Activated T-cell treated with anti-CD3 and anti-CD28 coated beads, Interleukin-2, amount 50 U/mL, for 72 hours (primary cell): Measurements from ENCODE around the gene CACNB1. TPM values are rescaled to one million over a fixed set of nuclear protein-coding genes. Genes with fewer than 3 reads are reported as not detected.
"Not testable (repeated sequence)": the region's sequence is repeated elsewhere in the genome, so short reads cannot be mapped to it uniquely, and the experiment has no call there.

ENCODE experiments used
- ATAC-seq, 2 donors: fragments of 150-1000 bp; cut with Tn5 transposase; replicated peaks in 1 of 2; 2 replicates each; pipeline ENCODE4 v1.10.0; 2021; ENCODE audit warnings: moderate library complexity in 2 of 2, mild to moderate bottlenecking in 1 of 2
- DNase-seq, 2 donors: peaks; one replicate each; pipeline ENCODE4 v3.0.0; 2021 to 2022; ENCODE audit warnings: mixed read lengths in 1 of 2
- H3K27ac Mint-ChIP-seq: one replicate; pipeline ENCODE4 v1.8.0; 2022; ENCODE audit warnings: mild to moderate bottlenecking, moderate library complexity, mixed read lengths
- H3K27me3 Mint-ChIP-seq: one replicate; pipeline ENCODE4 v1.8.0; 2022; ENCODE audit warnings: low read depth, mixed read lengths
- H3K36me3 Mint-ChIP-seq, 2 donors: one replicate each; pipeline ENCODE4 v1.8.0; 2022; ENCODE audit warnings: mixed read lengths in 2 of 2, mild to moderate bottlenecking in 1 of 2; ENCODE audit not compliant: insufficient read depth in 2 of 2
- H3K4me1 Mint-ChIP-seq: one replicate; pipeline ENCODE4 v1.8.0; 2022; ENCODE audit warnings: low read depth, mixed read lengths
- H3K4me3 Mint-ChIP-seq, 2 donors: one replicate each; pipeline ENCODE4 v1.8.0; 2022; ENCODE audit warnings: mild to moderate bottlenecking in 2 of 2, mixed read lengths in 2 of 2, moderate library complexity in 2 of 2
- H3K9me3 Mint-ChIP-seq, 2 donors: one replicate each; pipeline ENCODE4 v1.8.0; 2022; ENCODE audit warnings: mixed read lengths in 2 of 2
- total RNA-seq, 2 donors: library from RNA; stranded (reverse); gene quantifications; one replicate each; pipeline ENCODE4 v1.2.3, GENCODE V29; 2022

Gene CACNB1
- total RNA-seq, 2 donors from 2014 or later, result 10.5 to 15.3 TPM

GRCh38 chr17:39173526-39174274, 23.8 kb downstream of the CACNB1 start:
- DNase-seq (no peak), ATAC-seq (no peak)
- Mint-ChIP-seq H3K36me3 (no peaks in the 10 kb centered on the region), H3K27ac (no peak overlapping the region), H3K9me3 (no peaks in the 10 kb centered on the region), H3K4me3 (no peak overlapping the region), H3K27me3 (peaks cover 14% of the 10 kb centered on the region), H3K4me1 (no peaks in the 10 kb centered on the region)

- ATAC-seq, result no peak
- Mint-ChIP-seq H3K27me3 (peaks cover 14% of the 10 kb centered on the region), H3K27ac (no peak overlapping the region), H3K9me3 (peaks cover 0 to 4% of the 10 kb centered on the region in 2 donors), H3K4me3 (no peak overlapping the region), H3K4me1 (no peaks in the 10 kb centered on the region), H3K36me3 (no peaks in the 10 kb centered on the region)
- DNase-seq, result no peak
These were observed 24.4 kb downstream of the CACNB1 start for GRCh38 chr17:39173080-39173479.

GRCh38 chr17:39171933-39172332, 25.5 kb downstream of the CACNB1 start:
- Mint-ChIP-seq H3K4me1 (peaks cover 8% of the 10 kb centered on the region), H3K27me3 (peaks cover 22% of the 10 kb centered on the region), H3K27ac (no peak overlapping the region), H3K36me3 (no peaks in the 10 kb centered on the region), H3K9me3 (peaks cover 0 to 4% of the 10 kb centered on the region in 2 donors), H3K4me3 (no peak overlapping the region)
- ATAC-seq, result no peak
- no peak for DNase-seq

GRCh38 chr17:39170558-39170957, 26.9 kb downstream of the CACNB1 start:
- ATAC-seq, result no peak
- Mint-ChIP-seq H3K27me3 (peaks cover 34% of the 10 kb centered on the region), H3K9me3 (peaks cover 0 to 4% of the 10 kb centered on the region in 2 donors), H3K4me1 (peaks cover 9% of the 10 kb centered on the region), H3K4me3 (no peak overlapping the region), H3K27ac (no peak overlapping the region), H3K36me3 (no peaks in the 10 kb centered on the region)
- no peak for DNase-seq

GRCh38 chr17:39170109-39170508, 27.4 kb downstream of the CACNB1 start:
- peaks cover 0 to 4% of the 10 kb centered on the region in 2 donors for H3K9me3 Mint-ChIP-seq
- ATAC-seq (no peak), DNase-seq (no peak)
- no peak overlapping the region for H3K27ac Mint-ChIP-seq
- H3K27me3 Mint-ChIP-seq, result peaks cover 34% of the 10 kb centered on the region
- no peaks in the 10 kb centered on the region for H3K36me3 Mint-ChIP-seq
- peaks cover 10% of the 10 kb centered on the region for H3K4me1 Mint-ChIP-seq
- no peak overlapping the region for H3K4me3 Mint-ChIP-seq

- Mint-ChIP-seq H3K4me1 (peaks cover 16% of the 10 kb centered on the region), H3K27ac (no peak overlapping the region), H3K36me3 (no peaks in the 10 kb centered on the region), H3K9me3 (peaks cover 0 to 4% of the 10 kb centered on the region in 2 donors), H3K4me3 (no peak overlapping the region), H3K27me3 (peaks cover 34% of the 10 kb centered on the region)
- ATAC-seq, result no peak
- no peak for DNase-seq
These were observed 28.0 kb downstream of the CACNB1 start for GRCh38 chr17:39169518-39169917.

- Mint-ChIP-seq H3K4me3 (no peak overlapping the region), H3K36me3 (no peaks in the 10 kb centered on the region), H3K27ac (no peak overlapping the region), H3K27me3 (peaks cover 34% of the 10 kb centered on the region), H3K4me1 (peaks cover 17% of the 10 kb centered on the region), H3K9me3 (peaks cover 0 to 4% of the 10 kb centered on the region in 2 donors)
- ATAC-seq (no peak), DNase-seq (no peak)
These were observed 28.4 kb downstream of the CACNB1 start for GRCh38 chr17:39169101-39169500.

GRCh38 chr17:39168503-39168902, 29.0 kb downstream of the CACNB1 start:
- DNase-seq, H3K27ac Mint-ChIP-seq, H3K4me3 Mint-ChIP-seq, ATAC-seq, H3K9me3 Mint-ChIP-seq, H3K36me3 Mint-ChIP-seq: not testable (repeated sequence)
- peaks cover 34% of the 10 kb centered on the region for H3K27me3 Mint-ChIP-seq
- peaks cover 17% of the 10 kb centered on the region for H3K4me1 Mint-ChIP-seq

- DNase-seq, result no peak
- no peak for ATAC-seq
- no peak overlapping the region for H3K4me3 Mint-ChIP-seq
- H3K36me3 Mint-ChIP-seq, result no peaks in the 10 kb centered on the region
- peaks cover 0 to 4% of the 10 kb centered on the region in 2 donors for H3K9me3 Mint-ChIP-seq
- H3K27ac Mint-ChIP-seq, result no peak overlapping the region
- peaks cover 34% of the 10 kb centered on the region for H3K27me3 Mint-ChIP-seq
- H3K4me1 Mint-ChIP-seq, result peaks cover 17% of the 10 kb centered on the region
These were observed 30.0 kb downstream of the CACNB1 start for GRCh38 chr17:39167476-39167875.

- DNase-seq (no peak), ATAC-seq (no peak)
- Mint-ChIP-seq H3K9me3 (peaks cover 0 to 4% of the 10 kb centered on the region in 2 donors), H3K27me3 (peaks cover 34% of the 10 kb centered on the region), H3K27ac (no peak overlapping the region), H3K4me1 (peaks cover 17% of the 10 kb centered on the region), H3K4me3 (peak overlapping the region in 1 of 2 donors; percentile 82), H3K36me3 (no peaks in the 10 kb centered on the region)
These were observed 30.8 kb downstream of the CACNB1 start for GRCh38 chr17:39166437-39167335.

- Mint-ChIP-seq H3K4me3 (peak within 1 kb of the TSS; percentile 77 to 82), H3K27ac (no peak within 1 kb of the TSS), H3K4me1 (peaks cover 17% of the 10 kb centered on the region), H3K27me3 (peaks cover 34% of the 10 kb centered on the region), H3K9me3 (peaks cover 0 to 4% of the 10 kb centered on the region in 2 donors), H3K36me3 (no peaks in the 10 kb centered on the region)
- ATAC-seq (no peak), DNase-seq (no peak)
These were observed 31.6 kb downstream of the CACNB1 start, which contains the start of gene ARL5C for GRCh38 chr17:39165841-39166349. TSS of gene ARL5C (minus strand) at chr17:39166161. CDS start at chr17:39165760, 401 bp downstream.

- H3K9me3 Mint-ChIP-seq, result peaks cover 0 to 4% of the 10 kb centered on the region in 2 donors
- no peak overlapping the region for H3K27ac Mint-ChIP-seq
- H3K27me3 Mint-ChIP-seq, result peaks cover 28% of the 10 kb centered on the region
- peaks cover 17% of the 10 kb centered on the region for H3K4me1 Mint-ChIP-seq
- DNase-seq (no peak), ATAC-seq (peak in 1 of 2 donors; percentile 46)
- peak overlapping the region; percentile 77 to 82 for H3K4me3 Mint-ChIP-seq
- H3K36me3 Mint-ChIP-seq, result no peaks in the 10 kb centered on the region
These were observed 32.2 kb downstream of the CACNB1 start for GRCh38 chr17:39165178-39165840.
